Stimulated activated CD8-positive, alpha-beta memory T cell treated with anti-CD3 and anti-CD28 coated beads, Interleukin-15, amount 100 ng/mL, for 4 hours (primary cell): ENCODE data around the gene FN3KRP.
A peak's percentile ranks its signal among the peaks of the same experiment; 100 is the strongest.
"Not testable (repeated sequence)": the region's sequence is repeated elsewhere in the genome, so short reads cannot be mapped to it uniquely, and the experiment has no call there.

Experiments
- DNase-seq, 2 donors: peaks; one replicate each; pipeline ENCODE4 v3.0.0-alpha.2; 2020; ENCODE audit warnings: low read depth in 2 of 2

FN3KRP gene

DNA sequence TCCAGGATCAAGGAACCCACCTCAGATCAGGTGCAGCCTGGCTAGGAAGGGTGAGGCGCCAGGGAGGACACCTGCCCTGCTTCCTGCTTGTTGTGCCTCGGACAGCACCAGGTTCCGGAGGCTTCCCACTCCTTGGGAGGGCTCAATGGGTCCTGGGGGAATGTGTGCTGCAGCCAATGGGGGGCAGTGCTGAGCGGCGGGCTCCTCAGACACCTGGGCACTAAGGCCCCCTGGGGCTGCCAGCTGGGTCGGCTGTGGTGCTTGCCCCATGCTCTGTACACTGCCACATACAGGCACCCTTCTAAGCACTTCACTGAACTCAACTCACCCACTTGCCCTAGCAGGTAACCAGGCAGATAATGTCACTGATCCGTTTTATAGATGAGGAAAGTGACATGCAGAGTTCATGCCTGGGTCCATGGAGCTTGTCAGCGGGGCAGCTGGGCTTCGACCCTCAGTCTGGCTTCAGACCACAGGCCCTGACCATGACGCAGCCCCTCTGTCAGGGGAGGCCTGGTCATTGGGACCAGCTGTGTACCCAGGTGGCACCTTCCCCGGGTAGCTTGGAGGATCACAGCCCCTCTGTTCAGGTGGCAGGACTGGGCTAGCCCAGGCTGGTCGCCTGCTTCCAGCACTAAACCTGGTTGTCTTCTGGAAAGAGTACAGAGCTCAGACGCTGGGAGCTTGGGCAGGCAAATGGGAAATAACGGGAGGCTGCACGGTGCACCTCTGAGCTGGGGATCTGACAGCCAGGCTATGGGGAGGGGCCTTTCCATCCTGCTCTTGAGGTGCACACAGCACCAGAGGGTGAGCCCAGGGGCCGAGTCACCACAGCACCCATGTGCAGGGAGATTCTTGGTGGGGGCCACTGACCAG is 27.1 kb downstream of the FN3KRP start:
- DNase-seq, result no peak

- DNase-seq, result not testable (repeated sequence)
Measured at GRCh38 chr17:82744736-82745135, 28.2 kb downstream of the FN3KRP start.

DNA sequence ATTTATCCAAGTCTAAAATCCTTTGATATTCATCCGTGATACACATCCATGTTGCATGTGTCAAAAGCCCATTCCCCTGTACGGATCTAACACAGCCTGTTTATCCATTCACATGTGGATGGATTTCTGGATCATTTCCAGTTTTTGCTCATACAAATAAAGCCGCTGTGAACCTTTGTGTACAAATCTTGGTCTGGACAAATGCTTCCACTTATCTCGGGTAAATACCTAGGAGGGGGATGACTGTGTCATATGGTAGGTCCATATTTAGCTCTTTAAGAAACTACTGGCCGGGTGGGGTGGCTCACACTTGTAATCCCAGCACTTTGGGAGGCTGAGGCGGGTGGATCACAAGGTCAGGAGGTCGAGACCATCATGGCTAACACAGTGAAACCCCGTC is 29.0 kb downstream of the FN3KRP start:
- no peak for DNase-seq

GRCh38 chr17:82748756-82749155 is 32.2 kb downstream of the FN3KRP start:
- DNase-seq, result no peak

- DNase-seq, result no peak
Measured at GRCh38 chr17:82750241-82750908, 33.9 kb downstream of the FN3KRP start.

DNA sequence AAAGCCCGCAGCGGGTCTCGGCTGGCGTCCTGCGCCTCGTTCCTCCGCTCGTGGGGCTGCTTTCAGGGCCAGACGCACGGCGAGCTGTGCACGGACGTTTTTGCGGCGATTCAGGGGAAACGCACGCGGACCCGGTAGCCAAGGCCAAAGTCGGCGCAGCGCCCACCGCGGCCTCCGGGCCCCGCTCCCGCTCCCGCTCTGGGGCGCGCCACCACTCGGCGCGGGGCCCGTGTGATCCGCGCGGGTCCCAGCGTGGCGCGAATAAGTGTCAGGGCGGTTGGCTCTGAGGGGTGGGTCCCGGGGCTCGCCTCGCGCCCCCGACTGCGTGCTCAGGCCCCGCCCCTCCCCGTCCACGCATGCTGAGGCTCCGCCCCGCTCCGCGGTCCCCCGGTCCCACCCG is 34.7 kb downstream of the FN3KRP start:
- DNase-seq, result no peak

DNA sequence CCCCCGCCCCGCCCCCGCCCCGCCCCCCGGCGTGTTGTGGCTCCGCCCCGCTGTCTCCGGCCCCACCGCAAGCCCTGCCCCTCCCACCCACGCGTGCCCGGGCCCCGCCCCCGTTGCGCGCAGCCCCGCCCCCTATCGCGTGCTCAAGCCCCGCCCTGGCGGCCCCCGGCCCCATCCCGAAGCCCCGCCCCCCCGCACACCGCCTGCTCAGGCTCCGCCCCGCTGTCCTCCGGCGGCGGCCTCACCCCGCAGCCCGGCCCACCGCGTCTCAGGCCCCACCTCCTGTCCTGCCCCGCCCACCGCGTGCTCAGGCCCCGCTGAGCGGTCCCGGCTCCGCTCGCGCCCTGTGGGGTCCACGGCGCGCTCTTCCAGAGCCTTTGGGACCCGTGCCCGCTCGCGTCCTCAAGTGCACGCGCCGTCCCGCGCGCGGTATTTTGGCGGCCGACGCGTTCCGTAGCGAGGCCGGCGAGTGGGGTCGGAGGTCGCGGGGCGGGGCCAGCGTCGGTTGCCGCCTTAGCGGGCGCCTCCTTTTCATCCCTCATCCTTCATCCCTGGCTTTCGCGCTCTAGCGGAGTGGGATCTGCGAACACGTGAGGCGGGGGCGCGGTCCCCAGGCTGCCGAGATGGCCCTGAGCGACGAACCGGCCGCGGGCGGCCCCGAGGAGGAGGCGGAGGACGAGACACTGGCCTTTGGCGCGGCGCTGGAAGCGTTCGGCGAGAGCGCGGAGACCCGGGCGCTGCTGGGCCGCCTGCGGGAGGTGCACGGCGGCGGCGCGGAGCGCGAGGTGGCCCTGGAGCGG is 35.3 kb downstream of the FN3KRP start, which contains the start of gene TBCD:
TBCD (plus strand) TSS at position 495 of the 800 bp plus-strand sequence; CDS start at position 624, 129 bp downstream.
- peak; percentile 65 to 81 for DNase-seq

DNA sequence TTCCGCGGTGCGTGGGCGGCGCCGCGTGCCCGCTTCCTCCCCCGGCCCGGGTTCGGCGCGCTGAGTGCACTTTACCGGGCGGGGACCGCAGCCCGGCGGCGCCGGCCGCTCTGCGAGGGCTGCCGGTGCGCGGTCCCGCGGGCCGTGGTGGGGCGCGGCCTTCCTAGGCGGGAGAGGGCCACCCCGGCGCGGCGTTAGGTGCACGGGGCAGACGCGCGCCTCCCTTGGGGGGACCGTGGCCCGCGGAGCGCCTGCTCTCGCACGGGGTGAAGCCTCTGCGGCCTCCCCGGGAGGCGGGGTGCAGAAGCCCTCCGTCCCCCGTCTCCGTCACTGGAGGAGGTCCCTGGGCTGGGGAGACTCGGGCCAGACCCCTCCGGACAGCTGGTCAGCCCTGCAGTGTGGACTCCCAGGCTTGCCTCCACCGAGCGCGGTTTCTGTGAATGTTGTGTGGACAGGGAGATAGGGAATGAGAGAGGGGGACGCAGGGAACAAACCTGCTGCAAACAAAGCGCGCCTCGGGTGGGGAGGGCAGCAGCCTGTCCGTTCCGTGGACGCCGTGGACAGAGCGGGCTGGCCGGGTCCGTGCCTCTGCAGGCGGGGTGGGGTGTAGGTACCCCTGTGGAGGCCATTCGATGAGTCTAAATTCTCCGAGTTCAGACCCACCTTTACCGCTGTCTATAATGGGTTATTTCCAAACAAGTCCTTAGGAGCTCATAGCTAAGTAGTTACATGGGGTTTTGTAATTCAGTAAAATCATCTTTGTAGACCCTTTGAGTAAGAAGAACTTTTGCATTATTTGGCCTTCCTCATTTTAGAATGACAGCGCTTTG is 36.1 kb downstream of the FN3KRP start:
- DNase-seq, result no peak

DNA sequence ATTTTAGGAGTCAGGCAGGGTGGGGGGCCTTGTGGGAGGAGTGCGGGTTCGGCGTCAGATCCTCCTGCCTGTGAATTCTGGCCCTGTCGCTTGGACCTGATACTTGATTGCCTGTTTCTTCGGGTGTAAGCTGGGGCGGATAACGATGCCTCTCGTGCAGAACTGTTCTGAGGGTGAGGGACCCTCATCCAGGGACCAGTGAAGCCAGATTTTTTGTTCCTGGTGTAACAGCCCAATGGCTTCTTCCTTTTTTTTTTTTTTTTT is 36.6 kb downstream of the FN3KRP start:
- no peak for DNase-seq

DNA sequence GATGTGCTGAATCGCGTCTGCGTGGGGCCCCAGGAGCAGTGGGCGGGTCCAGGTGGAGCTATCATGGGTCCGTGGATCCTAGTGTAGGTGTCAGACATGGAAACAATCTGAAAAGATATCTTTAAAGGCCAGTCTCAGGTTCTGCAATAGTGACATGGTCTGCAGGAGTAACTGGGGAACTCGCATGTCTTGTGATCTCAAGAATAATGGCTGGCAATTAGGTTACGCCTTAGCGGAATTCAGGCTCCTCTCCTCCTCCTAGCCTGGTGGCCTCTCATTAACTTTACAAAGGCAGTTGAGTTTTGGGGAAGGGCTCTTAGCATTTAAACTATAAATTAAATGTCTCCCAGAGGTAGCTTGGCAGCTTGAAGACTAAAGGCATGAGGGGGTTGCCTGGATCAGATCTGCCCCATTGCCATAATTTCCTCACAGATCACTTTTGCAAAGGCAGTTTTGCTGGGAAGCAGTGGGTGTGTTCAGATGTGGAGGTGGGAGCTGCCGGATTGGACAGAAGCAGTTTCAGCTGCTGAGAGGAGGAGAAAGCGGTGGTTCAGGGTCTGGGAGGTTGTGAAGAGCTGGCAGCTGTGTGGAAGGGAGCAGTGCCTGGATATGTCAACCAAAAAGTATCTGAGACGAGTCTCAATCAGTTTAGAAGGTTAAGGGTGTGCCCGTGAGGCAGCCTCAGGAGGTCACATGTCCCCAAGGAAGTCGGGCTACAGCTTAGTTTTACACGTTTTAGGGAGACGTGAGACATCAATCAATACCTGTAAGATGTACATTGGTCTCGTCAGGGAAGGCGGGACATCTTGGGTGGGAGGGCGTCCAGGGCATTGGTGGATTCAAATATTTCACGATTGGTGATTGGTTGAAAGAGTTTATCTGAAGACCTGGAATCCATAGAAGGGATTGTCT is 38.0 kb downstream of the FN3KRP start:
- no peak for DNase-seq

DNA sequence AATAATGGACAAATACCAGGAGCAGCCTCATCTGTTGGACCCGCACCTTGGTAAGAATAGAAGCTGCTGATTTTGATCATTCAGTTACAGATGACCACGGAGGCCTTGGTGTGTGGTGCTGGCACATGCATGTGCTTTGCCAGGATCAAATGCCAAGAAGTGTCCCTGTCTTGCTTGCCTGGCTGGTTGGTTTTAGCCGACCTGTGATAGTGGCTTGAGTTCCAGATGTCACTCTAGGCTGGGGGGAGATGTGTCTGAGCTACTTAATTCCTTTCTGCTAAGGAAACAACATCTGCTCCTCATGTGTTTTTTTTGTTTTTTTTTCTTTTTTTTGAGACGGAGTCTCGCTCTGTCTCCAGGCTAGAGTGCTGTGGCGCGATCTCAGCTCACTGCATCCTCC is 39.7 kb downstream of the FN3KRP start:
- DNase-seq, result no peak

- no peak for DNase-seq
Measured at GRCh38 chr17:82765371-82765770, 48.9 kb downstream of the FN3KRP start.

- DNase-seq, result no peak
Measured at GRCh38 chr17:82767041-82767754, 50.7 kb downstream of the FN3KRP start.

DNA sequence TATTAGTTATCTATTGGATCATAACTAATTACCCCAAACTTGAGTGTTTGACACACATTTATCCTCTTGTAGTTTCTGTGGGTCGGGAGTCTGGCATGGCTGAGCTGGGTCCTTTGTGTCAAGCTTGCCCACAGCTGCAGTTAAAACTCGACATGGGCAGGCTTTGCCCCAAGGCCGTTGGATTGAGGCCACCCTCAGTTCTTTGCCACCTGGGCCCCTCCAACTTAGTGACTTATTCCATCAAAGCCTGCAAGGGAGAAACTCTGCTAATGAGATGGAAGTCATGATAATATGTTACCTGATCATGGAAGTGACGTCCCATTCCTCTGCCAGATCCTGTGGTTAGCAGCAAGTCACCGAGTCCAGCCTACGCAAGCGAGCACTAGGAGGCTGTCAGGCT is 52.5 kb downstream of the FN3KRP start:
- DNase-seq, result no peak

- DNase-seq, result no peak
Measured at GRCh38 chr17:82772026-82772425, 55.5 kb downstream of the FN3KRP start.

GRCh38 chr17:82774456-82774855 is 58.0 kb downstream of the FN3KRP start:
- not testable (repeated sequence) for DNase-seq

GRCh38 chr17:82775001-82775823 is 58.7 kb downstream of the FN3KRP start:
- no peak for DNase-seq

- no peak for DNase-seq
Measured at GRCh38 chr17:82776454-82776853, 59.9 kb downstream of the FN3KRP start.
